CD4-positive, alpha-beta T cell treated with Interleukin-12 subunit alpha and Interleukin-12 subunit beta, for 1 hour (primary cell): ENCODE data around the gene HEXIM2.

ENCODE experiments used
- DNase-seq: peaks from one replicate; pipeline ENCODE4 v3.0.0-alpha.2; 2020

HEXIM2 gene

GRCh38 chr17:45145035-45145389 lies 16.7 kb upstream of the HEXIM2 start:
- no peak for DNase-seq

- DNase-seq = no peak
These were observed 15.5 kb upstream of the HEXIM2 start for GRCh38 chr17:45146166-45146565.

- no peak for DNase-seq
These were observed 15.1 kb upstream of the HEXIM2 start for GRCh38 chr17:45146592-45146889.

- DNase-seq = peak; percentile 77
These were observed 14.6 kb upstream of the HEXIM2 start for GRCh38 chr17:45146890-45147580.

GRCh38 chr17:45147581-45148182 lies 14.0 kb upstream of the HEXIM2 start:
- peak; percentile 88 for DNase-seq

- peak; percentile 99 for DNase-seq
These were observed 13.3 kb upstream of the HEXIM2 start, which contains the start of gene HEXIM1 for GRCh38 chr17:45148183-45149036. Gene HEXIM1, plus strand, starts transcription at chr17:45148475. Its CDS starts 716 bp downstream, at chr17:45149191.

GRCh38 chr17:45149037-45149668 lies 12.5 kb upstream of the HEXIM2 start:
- peak; percentile 78 for DNase-seq

GRCh38 chr17:45149669-45150664 lies 11.7 kb upstream of the HEXIM2 start:
- DNase-seq = peak; percentile 45

GRCh38 chr17:45150911-45151809 lies 10.5 kb upstream of the HEXIM2 start:
- DNase-seq = peak; percentile 15

GRCh38 chr17:45155029-45155428 lies 6.6 kb upstream of the HEXIM2 start:
- DNase-seq = peak; percentile 16

GRCh38 chr17:45155483-45155882 lies 6.2 kb upstream of the HEXIM2 start:
- no peak for DNase-seq

- no peak for DNase-seq
These were observed 5.4 kb upstream of the HEXIM2 start for GRCh38 chr17:45156242-45156641.

- peak; percentile 70 for DNase-seq
These were observed 1.0 kb upstream of the HEXIM2 start for GRCh38 chr17:45160447-45161287.

- no peak for DNase-seq
These were observed 481 bp downstream of the HEXIM2 start for GRCh38 chr17:45162025-45162687.

GRCh38 chr17:45164734-45165269 lies 3.1 kb downstream of the HEXIM2 start:
- no peak for DNase-seq

- no peak for DNase-seq
These were observed 7.5 kb downstream of the HEXIM2 start for GRCh38 chr17:45168991-45169752.

GRCh38 chr17:45170280-45170930 lies 8.7 kb downstream of the HEXIM2 start:
- DNase-seq = peak; percentile 19

- DNase-seq = no peak
These were observed 9.3 kb downstream of the HEXIM2 start for GRCh38 chr17:45170931-45171337.
